ENCODE data around the gene NDUFA7. TPM values are rescaled to one million over a fixed set of nuclear protein-coding genes. Genes with fewer than 3 reads are reported as not detected.
A peak's percentile ranks its signal among the peaks of the same experiment; 100 is the strongest.

Gene NDUFA7
- total and polyA plus RNA-seq, 2 of the 13 experiments (the other 11 are each of a cell fraction or from before 2014, with no cell fraction given): 64.5 to 71.5 TPM

DNA sequence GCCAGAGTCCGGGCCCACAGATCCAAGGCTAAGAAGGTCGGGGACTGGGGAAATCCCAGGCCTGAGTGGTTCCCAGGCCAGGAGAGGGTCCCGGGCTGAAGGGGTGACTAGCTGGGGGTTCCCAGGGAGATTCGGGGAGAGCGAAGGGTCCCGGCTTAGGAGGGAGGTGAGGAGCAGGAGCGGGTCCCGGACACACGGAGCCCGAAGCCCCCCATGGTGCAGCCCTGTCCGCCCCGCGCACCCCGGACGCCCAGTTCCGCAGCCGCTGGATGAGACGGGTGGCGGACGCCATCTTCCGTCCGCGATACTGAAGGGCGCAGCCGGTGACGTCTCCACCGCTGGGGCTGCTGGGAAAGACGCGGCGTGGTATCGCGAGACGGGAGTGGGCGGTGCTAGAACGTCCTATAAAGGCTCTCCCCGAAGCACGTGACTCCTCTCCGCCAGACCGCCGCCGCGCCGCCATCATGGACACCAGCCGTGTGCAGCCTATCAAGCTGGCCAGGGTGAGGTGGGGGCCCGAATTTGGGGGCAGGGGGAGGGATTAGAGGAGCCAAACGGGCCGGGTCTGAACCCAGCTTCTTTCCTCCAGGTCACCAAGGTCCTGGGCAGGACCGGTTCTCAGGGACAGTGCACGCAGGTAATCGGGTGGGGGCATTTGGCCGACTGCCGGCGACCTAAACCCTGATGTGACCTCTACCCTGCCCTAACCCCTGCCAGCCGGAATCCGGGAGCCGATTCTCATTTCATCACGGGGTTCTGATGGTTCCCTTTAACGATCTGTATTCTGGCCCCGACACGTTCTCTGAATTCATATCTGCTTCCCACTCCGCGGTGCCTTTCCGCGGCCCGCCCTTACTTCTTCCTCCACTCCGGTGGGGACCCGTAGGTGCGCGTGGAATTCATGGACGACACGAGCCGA is at the start of gene NDUFA7, which contains the start of gene RPS28 (continued):
- TF ChIP-seq SNAPC2 (CRISPR knock-in tag; IDR thresholded peaks at IDR 0.05) (peak; percentile 40; the same call in 1 of the 2 replicates), PAWR (CRISPR knock-in tag; IDR thresholded peaks at IDR 0.05; ENCODE audit: borderline replicate concordance) (0 out of 2 replicates have a peak, but pooled peaks have one; percentile 42), BRCA1 (CRISPR knock-in tag; IDR thresholded peaks at IDR 0.05) (0 out of 2 replicates have a peak, but pooled peaks have one; percentile 26), ZNF354B (CRISPR knock-in tag; IDR thresholded peaks at IDR 0.05) (0 out of 2 replicates have a peak, but pooled peaks have one; percentile 76), KDM4B (CRISPR knock-in tag; IDR thresholded peaks at IDR 0.05) (no peak; the same call in 1 of the 2 replicates), ZSCAN31 (CRISPR knock-in tag; IDR thresholded peaks at IDR 0.05; ENCODE audit: low read depth) (peak; percentile 88), SOX5 (CRISPR knock-in tag; IDR thresholded peaks at IDR 0.05; ENCODE audit: borderline replicate concordance) (0 out of 2 replicates have a peak, but pooled peaks have one; percentile 21), SALL2 (CRISPR knock-in tag; IDR thresholded peaks at IDR 0.05) (peak; percentile 91; the same call in 1 of the 2 replicates), IRF9 (CRISPR knock-in tag; IDR thresholded peaks at IDR 0.05; ENCODE audit: borderline replicate concordance) (peak; percentile 62; the same call in 1 of the 2 replicates), CEBPG (CRISPR knock-in tag; IDR thresholded peaks at IDR 0.05) (no peak), ZNF512 (CRISPR knock-in tag; IDR thresholded peaks at IDR 0.05) (no peak), ZNF761 (CRISPR knock-in tag; conservative IDR thresholded peaks at IDR 0.05) (peak; percentile 67; the same call in 1 of the 2 replicates), MYC (CRISPR knock-in tag; IDR thresholded peaks at IDR 0.05; ENCODE audit: borderline replicate concordance) (peak; percentile 94), RAD21 (CRISPR knock-in tag; IDR thresholded peaks at IDR 0.05) (peak; percentile 58), NFYC (CRISPR knock-in tag; IDR thresholded peaks at IDR 0.05) (peak; percentile 57; the same call in 1 of the 2 replicates), FOXM1 (CRISPR knock-in tag; IDR thresholded peaks at IDR 0.05) (no peak), IRF2 (CRISPR knock-in tag; IDR thresholded peaks at IDR 0.05) (peak; percentile 95), ZNF547 (CRISPR knock-in tag; IDR thresholded peaks at IDR 0.05) (peak; percentile 56), SMAD3 (CRISPR knock-in tag; IDR thresholded peaks at IDR 0.05) (no peak), KAT2B (IDR thresholded peaks at IDR 0.05; ENCODE audit: borderline replicate concordance, low read depth, low read length) (no peak), ZNF530 (CRISPR knock-in tag; IDR thresholded peaks at IDR 0.05; ENCODE audit: low read depth) (peak; percentile 44; the same call in 1 of the 2 replicates), ATF4 (CRISPR knock-in tag; IDR thresholded peaks at IDR 0.05) (no peak), DMAP1 (CRISPR knock-in tag; IDR thresholded peaks at IDR 0.05) (peak; percentile 84), MED1 (CRISPR knock-in tag; IDR thresholded peaks at IDR 0.05) (peak; percentile 69), POLR2AphosphoS2 (IDR thresholded peaks at IDR 0.05; ENCODE audit: low read depth, low read length) (peak; percentile 58; the same call in 1 of the 2 replicates), ELF1 (CRISPR knock-in tag; IDR thresholded peaks at IDR 0.05) (peak; percentile 67)
- TF ChIP-seq, protein P1, sequence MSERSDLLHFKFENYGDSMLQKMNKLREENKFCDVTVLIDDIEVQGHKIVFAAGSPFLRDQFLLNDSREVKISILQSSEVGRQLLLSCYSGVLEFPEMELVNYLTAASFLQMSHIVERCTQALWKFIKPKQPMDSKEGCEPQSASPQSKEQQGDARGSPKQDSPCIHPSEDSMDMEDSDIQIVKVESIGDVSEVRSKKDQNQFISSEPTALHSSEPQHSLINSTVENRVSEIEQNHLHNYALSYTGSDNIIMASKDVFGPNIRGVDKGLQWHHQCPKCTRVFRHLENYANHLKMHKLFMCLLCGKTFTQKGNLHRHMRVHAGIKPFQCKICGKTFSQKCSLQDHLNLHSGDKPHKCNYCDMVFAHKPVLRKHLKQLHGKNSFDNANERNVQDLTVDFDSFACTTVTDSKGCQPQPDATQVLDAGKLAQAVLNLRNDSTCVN (CRISPR knock-in tag; IDR thresholded peaks at IDR 0.05; ENCODE audit: borderline replicate concordance): peak; percentile 76

Data from HepG2 (cell line).